ENCODE results near the gene GRM3. TPM values are rescaled to one million over a fixed set of nuclear protein-coding genes. Genes with fewer than 3 reads are reported as not detected.

The GRM3 gene
- total RNA-seq, 1 experiment from 2014 or later: not detected

DNA sequence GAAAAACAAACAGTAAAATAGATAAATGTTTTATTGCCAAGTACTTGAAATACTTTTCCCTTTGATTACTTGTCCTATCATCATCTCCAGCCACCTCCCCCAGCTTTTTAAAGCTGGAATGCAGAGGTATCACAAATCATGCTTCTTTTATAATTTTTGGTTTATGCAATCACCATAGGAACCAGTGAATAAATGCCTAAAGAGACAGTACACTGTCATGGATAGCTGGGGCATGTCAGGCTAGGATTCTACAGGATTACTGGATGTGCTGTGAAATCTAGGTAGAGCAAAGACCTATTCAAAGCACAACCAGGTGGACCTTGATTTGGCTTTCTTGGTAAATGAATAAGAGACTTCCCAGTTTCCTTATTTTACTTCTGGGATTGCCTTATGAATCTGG, 257.2 kb downstream of the GRM3 start:
- no peak for DNase-seq (ENCODE audit: low spot score)

DNA sequence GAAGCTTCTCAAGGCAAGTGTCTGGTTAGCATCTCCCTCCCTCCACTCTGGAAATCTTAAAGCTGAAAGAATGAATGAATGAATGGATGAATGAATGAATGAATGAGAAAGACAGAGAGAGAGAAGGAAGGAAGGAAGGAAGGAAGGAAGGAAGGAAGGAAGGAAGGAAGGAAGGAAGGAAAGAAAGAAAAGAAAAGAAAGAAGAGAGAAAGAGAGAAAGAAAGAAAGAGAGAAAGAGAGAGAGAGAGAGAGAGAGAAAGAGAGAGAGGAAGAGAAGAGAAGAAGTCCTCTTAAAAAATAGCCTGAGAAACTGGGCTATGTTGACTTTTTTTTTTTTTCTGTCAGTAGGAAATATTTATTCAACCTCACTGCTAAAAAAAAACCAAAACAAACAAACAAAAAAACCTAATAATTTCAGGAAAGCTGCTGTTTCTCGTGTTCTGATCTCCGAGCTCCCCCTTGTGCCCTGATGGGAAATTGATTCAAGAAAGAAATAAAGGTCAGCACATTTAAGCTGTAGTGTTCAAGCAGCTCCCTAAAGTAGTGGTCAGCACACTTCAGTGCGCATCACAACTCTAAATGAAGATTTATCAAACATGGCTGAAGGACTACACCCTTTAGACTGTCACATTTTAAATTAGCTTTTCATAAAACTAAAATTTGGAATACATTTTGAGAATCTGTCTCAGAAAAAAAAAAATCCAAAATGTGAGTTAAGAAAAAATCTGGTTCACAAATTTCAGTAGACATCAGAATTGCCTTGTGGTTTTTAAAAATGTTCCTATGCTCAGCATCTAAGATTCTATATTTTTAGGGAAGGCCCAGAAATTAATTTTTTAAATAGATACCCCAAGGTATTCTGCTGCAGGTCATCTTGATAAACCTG, 261.5 kb downstream of the GRM3 start:
- DNase-seq (ENCODE audit: low spot score): peak; percentile 53

DNA sequence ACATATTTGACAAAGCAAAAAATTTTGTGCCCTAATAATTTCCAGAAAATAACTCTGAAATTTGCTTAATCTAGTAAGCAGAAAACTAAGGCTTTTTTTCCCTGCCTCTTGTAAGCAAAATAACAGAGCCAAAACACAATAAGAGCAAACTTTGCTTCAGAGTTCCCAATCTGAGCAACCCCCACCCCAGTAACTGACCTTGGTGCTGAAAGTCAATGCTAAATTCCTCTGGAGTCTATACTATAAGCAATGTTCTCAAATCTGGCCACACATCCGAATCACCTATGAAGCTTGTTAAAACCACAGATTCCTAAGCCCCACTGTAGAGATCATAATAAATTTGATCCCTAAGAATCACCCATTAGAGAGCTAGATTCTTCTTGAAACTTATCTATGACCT, 265.2 kb downstream of the GRM3 start:
- DNase-seq (ENCODE audit: low spot score): no peak

DNA sequence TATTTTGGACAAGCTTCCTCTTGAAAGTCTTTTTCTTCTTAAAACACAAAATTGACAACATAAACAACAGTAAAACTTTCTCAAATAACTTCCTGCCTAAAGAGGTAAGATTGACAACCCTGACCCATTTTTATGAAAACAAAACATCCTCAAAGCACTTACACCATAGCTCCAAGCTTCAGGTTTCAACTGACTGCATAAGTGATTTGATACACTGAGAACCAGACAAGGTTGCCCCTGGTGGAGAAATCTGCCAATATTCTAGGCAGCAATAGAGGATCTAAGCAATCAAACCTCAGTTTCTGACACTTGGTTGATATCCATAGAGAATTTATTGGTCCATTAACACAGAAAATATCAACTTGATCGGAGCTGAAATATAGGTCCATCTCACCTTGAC, 267.9 kb downstream of the GRM3 start:
- DNase-seq (ENCODE audit: low spot score): no peak

DNA sequence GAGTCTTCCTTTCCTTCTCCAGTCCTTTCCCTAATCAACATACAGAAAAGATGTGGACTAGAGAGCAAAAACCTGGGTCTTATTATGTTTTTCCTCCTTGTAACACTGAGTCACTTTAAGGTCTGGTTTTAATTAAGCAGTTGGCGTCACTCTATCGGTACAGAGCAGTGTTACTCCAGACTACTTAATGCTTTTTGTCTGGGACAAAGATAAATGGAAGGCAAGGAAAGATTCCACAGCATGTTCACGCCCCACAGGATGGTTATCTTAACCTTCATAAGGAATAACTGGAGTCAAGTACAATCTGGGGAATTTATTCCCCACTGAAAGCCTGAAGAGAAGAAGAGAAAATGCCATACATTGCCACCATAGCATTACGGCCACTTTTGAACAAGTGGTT, 270.0 kb downstream of the GRM3 start:
- no peak for DNase-seq (ENCODE audit: low spot score)

Data from H4 (cell line).